ENCODE data around the gene TTC28. TPM values are rescaled to one million over a fixed set of nuclear protein-coding genes. Genes with fewer than 3 reads are reported as not detected.

The TTC28 gene
- total RNA-seq, 5 donors from 2014 or later (not counting 1 experiment from before 2014, with no cell fraction given): 2.3 to 7.8 (median 3.0) TPM

GRCh38 chr22:28008649-28009048 is 671.0 kb downstream of the TTC28 start:
- Mint-ChIP-seq H3K4me1 (no peaks in the 10 kb centered on the region), H3K4me3 (no peak overlapping the region), H3K36me3 (no peaks in the 10 kb centered on the region), H3K9me3 (no peaks in the 10 kb centered on the region), H3K27ac (no peak overlapping the region), H3K27me3 (peaks cover 0 to 2% of the 10 kb centered on the region in 2 donors)
- ATAC-seq (replicated peaks in 1 of 4) (no peak), DNase-seq (no peak)
- H3K27ac ChIP-seq (ENCODE audit: low read length): no peak overlapping the region
- no peaks in the 10 kb centered on the region for H3K36me3 ChIP-seq (ENCODE audit: control insufficient read depth in 2 of 2, extremely low read depth in 1 of 2, insufficient read depth in 1 of 2, low read length in 1 of 2)
- H3K4me1 ChIP-seq (ENCODE audit: control insufficient read depth in 1 of 2, extremely low read depth in 1 of 2, insufficient read depth in 2 of 2, low read length in 2 of 2): no peaks in the 10 kb centered on the region
- H3K27me3 ChIP-seq (replicated peaks in 1 of 2; ENCODE audit: control insufficient read depth in 2 of 2, extremely low read depth in 1 of 2, insufficient read depth in 2 of 2, low read length in 1 of 2): peaks cover 0 to 6% of the 10 kb centered on the region in 2 experiments
- WGBS (ENCODE audit: insufficient coverage): 80% methylated on average over 3 of the region's 5 CpGs
- no peaks in the 10 kb centered on the region for H3K9me3 ChIP-seq
- POLR2A ChIA-PET: no interaction called here
- no peak overlapping the region for H3K4me3 ChIP-seq (ENCODE audit: control insufficient read depth in 1 of 2, extremely low read depth in 1 of 2, low read length in 1 of 2)
- CTCF ChIA-PET: interaction anchor here (0.6 to 2.3 kb wide), 3 partner anchors 120 to 122 kb away, joined by 5 to 15 read pairs (median 13); no protein-coding TSS in a partner anchor

GRCh38 chr22:28008056-28008455 is 671.6 kb downstream of the TTC28 start:
- Histone ChIP-seq H3K27ac (ENCODE audit: low read length) (no peak overlapping the region), H3K9me3 (no peaks in the 10 kb centered on the region), H3K27me3 (replicated peaks in 1 of 2; ENCODE audit: control insufficient read depth in 2 of 2, extremely low read depth in 1 of 2, insufficient read depth in 2 of 2, low read length in 1 of 2) (peaks cover 0 to 6% of the 10 kb centered on the region in 2 experiments), H3K36me3 (ENCODE audit: control insufficient read depth in 2 of 2, extremely low read depth in 1 of 2, insufficient read depth in 1 of 2, low read length in 1 of 2) (no peaks in the 10 kb centered on the region), H3K4me1 (ENCODE audit: control insufficient read depth in 1 of 2, extremely low read depth in 1 of 2, insufficient read depth in 2 of 2, low read length in 2 of 2) (no peaks in the 10 kb centered on the region), H3K4me3 (ENCODE audit: control insufficient read depth in 1 of 2, extremely low read depth in 1 of 2, low read length in 1 of 2) (no peak overlapping the region)
- no peaks in the 10 kb centered on the region for H3K4me1 Mint-ChIP-seq
- H3K27me3 Mint-ChIP-seq: peaks cover 0 to 2% of the 10 kb centered on the region in 2 donors
- ATAC-seq (replicated peaks in 1 of 4): no peak
- H3K36me3 Mint-ChIP-seq: no peaks in the 10 kb centered on the region
- no peak for DNase-seq
- no peak overlapping the region for H3K27ac Mint-ChIP-seq
- 100% methylated on average over 1 of the region's 4 CpGs for WGBS (ENCODE audit: insufficient coverage)
- no peak overlapping the region for H3K4me3 Mint-ChIP-seq
- CTCF ChIA-PET: interaction anchor here (0.6 to 2.3 kb wide), 2 partner anchors 120 to 122 kb away, joined by 13 to 15 read pairs; no protein-coding TSS in a partner anchor
- no peaks in the 10 kb centered on the region for H3K9me3 Mint-ChIP-seq
- POLR2A ChIA-PET: no interaction called here

- no peaks in the 10 kb centered on the region for H3K9me3 ChIP-seq
- no peak overlapping the region for H3K4me3 Mint-ChIP-seq
- no peaks in the 10 kb centered on the region for H3K36me3 ChIP-seq (ENCODE audit: control insufficient read depth in 2 of 2, extremely low read depth in 1 of 2, insufficient read depth in 1 of 2, low read length in 1 of 2)
- H3K27me3 ChIP-seq (replicated peaks in 1 of 2; ENCODE audit: control insufficient read depth in 2 of 2, extremely low read depth in 1 of 2, insufficient read depth in 2 of 2, low read length in 1 of 2): peaks cover 0 to 6% of the 10 kb centered on the region in 2 experiments
- ChIA-PET POLR2A (no interaction called here), CTCF (interaction anchor here in 1 of 2 donors (1.2 kb wide), 1 partner anchor 120 kb away, joined by 3 read pairs; no protein-coding TSS in a partner anchor)
- DNase-seq (no peak), ATAC-seq (replicated peaks in 1 of 4) (no peak)
- no peak overlapping the region for H3K27ac ChIP-seq (ENCODE audit: low read length)
- 84% methylated on average over 5 of the region's 7 CpGs for WGBS (ENCODE audit: insufficient coverage)
- H3K9me3 Mint-ChIP-seq: no peaks in the 10 kb centered on the region
- H3K27me3 Mint-ChIP-seq: no peaks in the 10 kb centered on the region
- no peaks in the 10 kb centered on the region for H3K4me1 ChIP-seq (ENCODE audit: control insufficient read depth in 1 of 2, extremely low read depth in 1 of 2, insufficient read depth in 2 of 2, low read length in 2 of 2)
- H3K36me3 Mint-ChIP-seq: no peaks in the 10 kb centered on the region
- H3K4me1 Mint-ChIP-seq: no peaks in the 10 kb centered on the region
- H3K27ac Mint-ChIP-seq: no peak overlapping the region
- H3K4me3 ChIP-seq (ENCODE audit: control insufficient read depth in 1 of 2, extremely low read depth in 1 of 2, low read length in 1 of 2): no peak overlapping the region
Observed at GRCh38 chr22:28006271-28006670, 673.4 kb downstream of the TTC28 start.

GRCh38 chr22:28005513-28005912 is 674.1 kb downstream of the TTC28 start:
- CTCF ChIA-PET: no interaction called here
- Mint-ChIP-seq H3K4me3 (no peak overlapping the region), H3K27me3 (no peaks in the 10 kb centered on the region), H3K36me3 (no peaks in the 10 kb centered on the region), H3K4me1 (no peaks in the 10 kb centered on the region), H3K9me3 (no peaks in the 10 kb centered on the region), H3K27ac (no peak overlapping the region)
- Histone ChIP-seq H3K36me3 (ENCODE audit: control insufficient read depth in 2 of 2, extremely low read depth in 1 of 2, insufficient read depth in 1 of 2, low read length in 1 of 2) (no peaks in the 10 kb centered on the region), H3K4me1 (ENCODE audit: control insufficient read depth in 1 of 2, extremely low read depth in 1 of 2, insufficient read depth in 2 of 2, low read length in 2 of 2) (no peaks in the 10 kb centered on the region), H3K4me3 (ENCODE audit: control insufficient read depth in 1 of 2, extremely low read depth in 1 of 2, low read length in 1 of 2) (no peak overlapping the region), H3K27ac (ENCODE audit: low read length) (no peak overlapping the region), H3K27me3 (replicated peaks in 1 of 2; ENCODE audit: control insufficient read depth in 2 of 2, extremely low read depth in 1 of 2, insufficient read depth in 2 of 2, low read length in 1 of 2) (peaks cover 0 to 6% of the 10 kb centered on the region in 2 experiments), H3K9me3 (no peaks in the 10 kb centered on the region)
- POLR2A ChIA-PET: no interaction called here
- ATAC-seq (replicated peaks in 1 of 4) (no peak), DNase-seq (no peak)
- WGBS (ENCODE audit: insufficient coverage): 89% methylated on average over 6 of the region's 6 CpGs

GRCh38 chr22:28004021-28004420 is 675.6 kb downstream of the TTC28 start:
- no peaks in the 10 kb centered on the region for H3K36me3 Mint-ChIP-seq
- no peak overlapping the region for H3K4me3 Mint-ChIP-seq
- H3K4me3 ChIP-seq (ENCODE audit: control insufficient read depth in 1 of 2, extremely low read depth in 1 of 2, low read length in 1 of 2): no peak overlapping the region
- H3K9me3 ChIP-seq: no peaks in the 10 kb centered on the region
- peaks cover 0 to 6% of the 10 kb centered on the region in 2 experiments for H3K27me3 ChIP-seq (replicated peaks in 1 of 2; ENCODE audit: control insufficient read depth in 2 of 2, extremely low read depth in 1 of 2, insufficient read depth in 2 of 2, low read length in 1 of 2)
- no peaks in the 10 kb centered on the region for H3K4me1 ChIP-seq (ENCODE audit: control insufficient read depth in 1 of 2, extremely low read depth in 1 of 2, insufficient read depth in 2 of 2, low read length in 2 of 2)
- H3K27ac ChIP-seq (ENCODE audit: low read length): no peak overlapping the region
- 86% methylated on average over 6 of the region's 6 CpGs for WGBS (ENCODE audit: insufficient coverage)
- no peaks in the 10 kb centered on the region for H3K36me3 ChIP-seq (ENCODE audit: control insufficient read depth in 2 of 2, extremely low read depth in 1 of 2, insufficient read depth in 1 of 2, low read length in 1 of 2)
- ATAC-seq (replicated peaks in 1 of 4): no peak
- ChIA-PET CTCF (no interaction called here), POLR2A (no interaction called here)
- no peaks in the 10 kb centered on the region for H3K27me3 Mint-ChIP-seq
- H3K27ac Mint-ChIP-seq: no peak overlapping the region
- no peak for DNase-seq
- H3K9me3 Mint-ChIP-seq: no peaks in the 10 kb centered on the region
- H3K4me1 Mint-ChIP-seq: no peaks in the 10 kb centered on the region

- ChIA-PET POLR2A (no interaction called here), CTCF (interaction anchor here in 1 of 2 donors (0.6 to 0.7 kb wide), 2 partner anchors 76 to 118 kb away, joined by 3 to 4 read pairs; no protein-coding TSS in a partner anchor)
- no peaks in the 10 kb centered on the region for H3K9me3 Mint-ChIP-seq
- WGBS (ENCODE audit: insufficient coverage): 99% methylated on average over 7 of the region's 8 CpGs
- no peaks in the 10 kb centered on the region for H3K9me3 ChIP-seq
- H3K36me3 Mint-ChIP-seq: no peaks in the 10 kb centered on the region
- H3K4me3 Mint-ChIP-seq: no peak overlapping the region
- no peaks in the 10 kb centered on the region for H3K4me1 Mint-ChIP-seq
- peaks cover 0 to 6% of the 10 kb centered on the region in 2 donors for H3K36me3 ChIP-seq (ENCODE audit: control insufficient read depth in 2 of 2, extremely low read depth in 1 of 2, insufficient read depth in 1 of 2, low read length in 1 of 2)
- peaks cover 0 to 4% of the 10 kb centered on the region in 2 experiments for H3K27me3 ChIP-seq (replicated peaks in 1 of 2; ENCODE audit: control insufficient read depth in 2 of 2, extremely low read depth in 1 of 2, insufficient read depth in 2 of 2, low read length in 1 of 2)
- H3K27me3 Mint-ChIP-seq: no peaks in the 10 kb centered on the region
- no peaks in the 10 kb centered on the region for H3K4me1 ChIP-seq (ENCODE audit: control insufficient read depth in 1 of 2, extremely low read depth in 1 of 2, insufficient read depth in 2 of 2, low read length in 2 of 2)
- no peak for DNase-seq
- no peak for ATAC-seq (replicated peaks in 1 of 4)
- no peak overlapping the region for H3K27ac Mint-ChIP-seq
- H3K27ac ChIP-seq (ENCODE audit: low read length): no peak overlapping the region
- H3K4me3 ChIP-seq (ENCODE audit: control insufficient read depth in 1 of 2, extremely low read depth in 1 of 2, low read length in 1 of 2): no peak overlapping the region
Observed at GRCh38 chr22:28002863-28003565, 676.6 kb downstream of the TTC28 start.

Measured in T-cell (primary cell).